HCT116 (cell line): ENCODE data around the gene RPL29.
A peak's percentile ranks its signal among the peaks of the same experiment; 100 is the strongest.

Experiments used
- POLR2AphosphoS5 ChIP-seq: IDR thresholded peaks from 2 replicates; pipeline ENCODE4 v1.6.1; 2011; ENCODE audit warnings: mild to moderate bottlenecking, low read depth, low read length, moderate library complexity
- TF ChIP-seq, protein P1 (sequence below): IDR thresholded peaks from 2 replicates; pipeline ENCODE4 v1.6.1; 2012
- TF ChIP-seq, protein P2 (sequence below), 3 experiments: fragments of 200-600 bp in 1 of 3; sonication (generic) in 1 of 3; IDR thresholded peaks in 2 of 3; conservative IDR thresholded peaks in 1 of 3; 2 replicates each; pipeline ENCODE4 v1.5.1; 2012 to 2017; ENCODE audit warnings: low read depth in 2 of 3, low read length in 2 of 3, antibody characterized with exemption in 1 of 3, borderline replicate concordance in 1 of 3, control low read depth in 1 of 3, mild to moderate bottlenecking in 1 of 3, mixed read lengths in 1 of 3, mixed run types in 1 of 3, moderate library complexity in 1 of 3; ENCODE audit not compliant: insufficient read depth in 1 of 3

- TF ChIP-seq, protein P1, sequence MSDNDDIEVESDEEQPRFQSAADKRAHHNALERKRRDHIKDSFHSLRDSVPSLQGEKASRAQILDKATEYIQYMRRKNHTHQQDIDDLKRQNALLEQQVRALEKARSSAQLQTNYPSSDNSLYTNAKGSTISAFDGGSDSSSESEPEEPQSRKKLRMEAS: no peak
- TF ChIP-seq, protein P2, sequence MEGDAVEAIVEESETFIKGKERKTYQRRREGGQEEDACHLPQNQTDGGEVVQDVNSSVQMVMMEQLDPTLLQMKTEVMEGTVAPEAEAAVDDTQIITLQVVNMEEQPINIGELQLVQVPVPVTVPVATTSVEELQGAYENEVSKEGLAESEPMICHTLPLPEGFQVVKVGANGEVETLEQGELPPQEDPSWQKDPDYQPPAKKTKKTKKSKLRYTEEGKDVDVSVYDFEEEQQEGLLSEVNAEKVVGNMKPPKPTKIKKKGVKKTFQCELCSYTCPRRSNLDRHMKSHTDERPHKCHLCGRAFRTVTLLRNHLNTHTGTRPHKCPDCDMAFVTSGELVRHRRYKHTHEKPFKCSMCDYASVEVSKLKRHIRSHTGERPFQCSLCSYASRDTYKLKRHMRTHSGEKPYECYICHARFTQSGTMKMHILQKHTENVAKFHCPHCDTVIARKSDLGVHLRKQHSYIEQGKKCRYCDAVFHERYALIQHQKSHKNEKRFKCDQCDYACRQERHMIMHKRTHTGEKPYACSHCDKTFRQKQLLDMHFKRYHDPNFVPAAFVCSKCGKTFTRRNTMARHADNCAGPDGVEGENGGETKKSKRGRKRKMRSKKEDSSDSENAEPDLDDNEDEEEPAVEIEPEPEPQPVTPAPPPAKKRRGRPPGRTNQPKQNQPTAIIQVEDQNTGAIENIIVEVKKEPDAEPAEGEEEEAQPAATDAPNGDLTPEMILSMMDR (IDR thresholded peaks at IDR 0.05 in 2 of 3, conservative IDR thresholded peaks at IDR 0.05 in 1 of 3; ENCODE audit: borderline replicate concordance in 1 of 3, insufficient read depth in 1 of 3, low read depth in 2 of 3, low read length in 2 of 3): no peak
- peak; percentile 70 for TF ChIP-seq POLR2AphosphoS5
These were observed 3.5 kb downstream of the RPL29 start for GRCh38 chr3:51992017-51992682.
